Measurements from ENCODE around the gene OR9G4.

OR9G4 gene

GRCh38 chr11:56740886-56741285 lies 7.6 kb downstream of the OR9G4 start:
- no peaks in the 10 kb centered on the region for H3K36me3 ChIP-seq (ENCODE audit: insufficient read depth, insufficient read length, low read length)
- no peak overlapping the region for H3K9ac ChIP-seq (ENCODE audit: insufficient read length, low read depth)
- H3K4me3 ChIP-seq (ENCODE audit: insufficient read length, low read depth) = no peak overlapping the region
- no peaks in the 10 kb centered on the region for H3K9me3 ChIP-seq (ENCODE audit: insufficient read depth, low read length)
- TF ChIP-seq YY1 (IDR thresholded peaks at IDR 0.05; ENCODE audit: insufficient read depth, insufficient read length) = no peak
- TF ChIP-seq SUZ12 (IDR thresholded peaks at IDR 0.05; ENCODE audit: extremely low read depth, insufficient read depth, insufficient read length) = no peak
- no peak for TF ChIP-seq ZNF274 (IDR thresholded peaks at IDR 0.05; ENCODE audit: low read depth, low read length)
- DNase-seq (ENCODE audit: low read depth, low spot score) = no peak
- H3K4me1 ChIP-seq (ENCODE audit: insufficient read depth, insufficient read length) = no peaks in the 10 kb centered on the region
- no peaks in the 10 kb centered on the region for H3K27me3 ChIP-seq (ENCODE audit: insufficient read depth, insufficient read length)

- no peak for TF ChIP-seq ZNF274 (IDR thresholded peaks at IDR 0.05; ENCODE audit: low read depth, low read length)
- no peak for TF ChIP-seq SUZ12 (IDR thresholded peaks at IDR 0.05; ENCODE audit: extremely low read depth, insufficient read depth, insufficient read length)
- no peak for TF ChIP-seq YY1 (IDR thresholded peaks at IDR 0.05; ENCODE audit: insufficient read depth, insufficient read length)
- Histone ChIP-seq H3K4me3 (ENCODE audit: insufficient read length, low read depth) (no peak overlapping the region), H3K27me3 (ENCODE audit: insufficient read depth, insufficient read length) (no peaks in the 10 kb centered on the region), H3K4me1 (ENCODE audit: insufficient read depth, insufficient read length) (no peaks in the 10 kb centered on the region), H3K9ac (ENCODE audit: insufficient read length, low read depth) (no peak overlapping the region), H3K9me3 (ENCODE audit: insufficient read depth, low read length) (no peaks in the 10 kb centered on the region), H3K36me3 (ENCODE audit: insufficient read depth, insufficient read length, low read length) (no peaks in the 10 kb centered on the region)
- DNase-seq (ENCODE audit: low read depth, low spot score) = no peak
Measured at GRCh38 chr11:56740107-56740506, 8.4 kb downstream of the OR9G4 start.

- Histone ChIP-seq H3K27me3 (ENCODE audit: insufficient read depth, insufficient read length) (no peaks in the 10 kb centered on the region), H3K9ac (ENCODE audit: insufficient read length, low read depth) (no peak overlapping the region), H3K9me3 (ENCODE audit: insufficient read depth, low read length) (no peaks in the 10 kb centered on the region), H3K4me1 (ENCODE audit: insufficient read depth, insufficient read length) (no peaks in the 10 kb centered on the region), H3K4me3 (ENCODE audit: insufficient read length, low read depth) (no peak overlapping the region), H3K36me3 (ENCODE audit: insufficient read depth, insufficient read length, low read length) (no peaks in the 10 kb centered on the region)
- no peak for DNase-seq (ENCODE audit: low read depth, low spot score)
- no peak for TF ChIP-seq ZNF274 (IDR thresholded peaks at IDR 0.05; ENCODE audit: low read depth, low read length)
- TF ChIP-seq SUZ12 (IDR thresholded peaks at IDR 0.05; ENCODE audit: extremely low read depth, insufficient read depth, insufficient read length) = no peak
- TF ChIP-seq YY1 (IDR thresholded peaks at IDR 0.05; ENCODE audit: insufficient read depth, insufficient read length) = no peak
Measured at GRCh38 chr11:56720513-56720912, 28.0 kb downstream of the OR9G4 start.

- Histone ChIP-seq H3K9ac (ENCODE audit: insufficient read length, low read depth) (no peak overlapping the region), H3K36me3 (ENCODE audit: insufficient read depth, insufficient read length, low read length) (no peaks in the 10 kb centered on the region), H3K4me3 (ENCODE audit: insufficient read length, low read depth) (no peak overlapping the region), H3K4me1 (ENCODE audit: insufficient read depth, insufficient read length) (no peaks in the 10 kb centered on the region), H3K27me3 (ENCODE audit: insufficient read depth, insufficient read length) (no peaks in the 10 kb centered on the region), H3K9me3 (ENCODE audit: insufficient read depth, low read length) (no peaks in the 10 kb centered on the region)
- no peak for TF ChIP-seq YY1 (IDR thresholded peaks at IDR 0.05; ENCODE audit: insufficient read depth, insufficient read length)
- no peak for TF ChIP-seq ZNF274 (IDR thresholded peaks at IDR 0.05; ENCODE audit: low read depth, low read length)
- no peak for TF ChIP-seq SUZ12 (IDR thresholded peaks at IDR 0.05; ENCODE audit: extremely low read depth, insufficient read depth, insufficient read length)
- no peak for DNase-seq (ENCODE audit: low read depth, low spot score)
Measured at GRCh38 chr11:56716379-56716854, 32.1 kb downstream of the OR9G4 start.

GRCh38 chr11:56714206-56714605 lies 34.3 kb downstream of the OR9G4 start:
- no peak overlapping the region for H3K4me3 ChIP-seq (ENCODE audit: insufficient read length, low read depth)
- H3K9me3 ChIP-seq (ENCODE audit: insufficient read depth, low read length) = no peaks in the 10 kb centered on the region
- H3K9ac ChIP-seq (ENCODE audit: insufficient read length, low read depth) = no peak overlapping the region
- no peaks in the 10 kb centered on the region for H3K27me3 ChIP-seq (ENCODE audit: insufficient read depth, insufficient read length)
- H3K36me3 ChIP-seq (ENCODE audit: insufficient read depth, insufficient read length, low read length) = no peaks in the 10 kb centered on the region
- TF ChIP-seq ZNF274 (IDR thresholded peaks at IDR 0.05; ENCODE audit: low read depth, low read length) = no peak
- TF ChIP-seq YY1 (IDR thresholded peaks at IDR 0.05; ENCODE audit: insufficient read depth, insufficient read length) = no peak
- TF ChIP-seq SUZ12 (IDR thresholded peaks at IDR 0.05; ENCODE audit: extremely low read depth, insufficient read depth, insufficient read length) = no peak
- H3K4me1 ChIP-seq (ENCODE audit: insufficient read depth, insufficient read length) = no peaks in the 10 kb centered on the region
- no peak for DNase-seq (ENCODE audit: low read depth, low spot score)

GRCh38 chr11:56706486-56706885 lies 42.0 kb downstream of the OR9G4 start:
- H3K36me3 ChIP-seq (ENCODE audit: insufficient read depth, insufficient read length, low read length) = no peaks in the 10 kb centered on the region
- H3K27me3 ChIP-seq (ENCODE audit: insufficient read depth, insufficient read length) = no peaks in the 10 kb centered on the region
- H3K9me3 ChIP-seq (ENCODE audit: insufficient read depth, low read length) = 0 out of 2 replicates have a peak, but pooled peaks cover 9% of the 10 kb centered on the region
- H3K4me3 ChIP-seq (ENCODE audit: insufficient read length, low read depth) = no peak overlapping the region
- TF ChIP-seq YY1 (IDR thresholded peaks at IDR 0.05; ENCODE audit: insufficient read depth, insufficient read length) (no peak), ZNF274 (IDR thresholded peaks at IDR 0.05; ENCODE audit: low read depth, low read length) (no peak), SUZ12 (IDR thresholded peaks at IDR 0.05; ENCODE audit: extremely low read depth, insufficient read depth, insufficient read length) (no peak)
- no peak overlapping the region for H3K9ac ChIP-seq (ENCODE audit: insufficient read length, low read depth)
- H3K4me1 ChIP-seq (ENCODE audit: insufficient read depth, insufficient read length) = no peaks in the 10 kb centered on the region
- no peak for DNase-seq (ENCODE audit: low read depth, low spot score)

- Histone ChIP-seq H3K9me3 (ENCODE audit: insufficient read depth, low read length) (0 out of 2 replicates have a peak, but pooled peaks cover 9% of the 10 kb centered on the region), H3K9ac (ENCODE audit: insufficient read length, low read depth) (no peak overlapping the region), H3K4me3 (ENCODE audit: insufficient read length, low read depth) (no peak overlapping the region), H3K36me3 (ENCODE audit: insufficient read depth, insufficient read length, low read length) (no peaks in the 10 kb centered on the region), H3K4me1 (ENCODE audit: insufficient read depth, insufficient read length) (no peaks in the 10 kb centered on the region), H3K27me3 (ENCODE audit: insufficient read depth, insufficient read length) (no peaks in the 10 kb centered on the region)
- no peak for DNase-seq (ENCODE audit: low read depth, low spot score)
- TF ChIP-seq YY1 (IDR thresholded peaks at IDR 0.05; ENCODE audit: insufficient read depth, insufficient read length) = no peak
- no peak for TF ChIP-seq SUZ12 (IDR thresholded peaks at IDR 0.05; ENCODE audit: extremely low read depth, insufficient read depth, insufficient read length)
- no peak for TF ChIP-seq ZNF274 (IDR thresholded peaks at IDR 0.05; ENCODE audit: low read depth, low read length)
Measured at GRCh38 chr11:56705784-56706396, 42.6 kb downstream of the OR9G4 start.

All from NT2/D1 (cell line).